HG02571 (cell line): ENCODE measurements around the gene ITPK1.

Source experiments
- ATAC-seq: cut with Tn5 transposase; IDR thresholded peaks from one replicate; pipeline ENCODE4 v1.9.1; 2021; ENCODE audit warnings: mild to moderate bottlenecking, moderate library complexity; ENCODE audit not compliant: unreplicated experiment

ITPK1 gene

GRCh38 chr14:93085911-93086310 lies 29.8 kb downstream of the ITPK1 start:
- ATAC-seq = no peak

GRCh38 chr14:93084866-93085857 lies 30.6 kb downstream of the ITPK1 start:
- no peak for ATAC-seq

GRCh38 chr14:93084402-93084801 lies 31.3 kb downstream of the ITPK1 start:
- no peak for ATAC-seq

GRCh38 chr14:93083917-93084316 lies 31.8 kb downstream of the ITPK1 start:
- ATAC-seq = no peak

GRCh38 chr14:93082576-93083001 lies 33.1 kb downstream of the ITPK1 start:
- ATAC-seq = no peak

GRCh38 chr14:93081876-93082570 lies 33.7 kb downstream of the ITPK1 start:
- no peak for ATAC-seq

- no peak for ATAC-seq
Measured at GRCh38 chr14:93079865-93080403, 35.8 kb downstream of the ITPK1 start.

DNA sequence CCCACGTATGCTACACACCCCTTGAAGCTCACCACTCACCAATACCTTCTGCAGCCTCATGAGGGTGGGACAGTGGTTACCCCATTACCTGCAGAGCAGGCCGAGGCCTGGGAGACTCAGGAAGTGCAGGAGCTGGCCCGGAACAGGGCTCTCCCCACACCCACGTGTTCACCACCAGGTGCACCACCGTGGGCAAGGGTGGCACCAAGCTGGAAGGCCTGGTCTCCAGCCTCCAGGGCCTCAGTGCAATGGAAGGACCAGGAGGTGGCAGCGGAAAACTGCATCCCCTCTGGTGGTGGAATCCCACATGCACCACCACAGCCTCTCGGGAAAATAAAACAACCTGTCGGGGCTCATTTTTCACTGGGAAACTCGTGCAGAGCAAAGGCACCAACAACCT lies 36.4 kb downstream of the ITPK1 start:
- no peak for ATAC-seq

- no peak for ATAC-seq
Measured at GRCh38 chr14:93078870-93079269, 36.9 kb downstream of the ITPK1 start.

DNA sequence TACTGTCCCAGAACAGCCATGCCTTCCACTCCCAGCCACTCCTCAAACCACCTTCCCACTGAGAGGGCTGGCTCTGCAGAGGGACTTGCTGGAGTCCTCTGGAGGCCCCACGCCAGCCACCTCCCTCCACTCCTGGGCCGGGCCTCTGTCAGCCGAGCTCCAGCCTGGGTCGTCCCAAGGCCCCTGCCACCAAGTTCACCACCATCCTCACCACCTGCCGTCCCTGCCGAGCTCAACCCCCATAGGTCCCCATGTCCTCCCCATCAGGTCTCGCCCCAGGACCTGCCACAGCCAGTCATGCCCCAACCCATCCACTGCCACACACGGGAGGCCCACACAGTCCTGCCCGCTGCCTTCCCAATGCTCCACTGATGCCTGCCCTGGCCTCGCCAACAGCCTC lies 39.0 kb downstream of the ITPK1 start:
- no peak for ATAC-seq

GRCh38 chr14:93075891-93076290 lies 39.8 kb downstream of the ITPK1 start:
- ATAC-seq = no peak

DNA sequence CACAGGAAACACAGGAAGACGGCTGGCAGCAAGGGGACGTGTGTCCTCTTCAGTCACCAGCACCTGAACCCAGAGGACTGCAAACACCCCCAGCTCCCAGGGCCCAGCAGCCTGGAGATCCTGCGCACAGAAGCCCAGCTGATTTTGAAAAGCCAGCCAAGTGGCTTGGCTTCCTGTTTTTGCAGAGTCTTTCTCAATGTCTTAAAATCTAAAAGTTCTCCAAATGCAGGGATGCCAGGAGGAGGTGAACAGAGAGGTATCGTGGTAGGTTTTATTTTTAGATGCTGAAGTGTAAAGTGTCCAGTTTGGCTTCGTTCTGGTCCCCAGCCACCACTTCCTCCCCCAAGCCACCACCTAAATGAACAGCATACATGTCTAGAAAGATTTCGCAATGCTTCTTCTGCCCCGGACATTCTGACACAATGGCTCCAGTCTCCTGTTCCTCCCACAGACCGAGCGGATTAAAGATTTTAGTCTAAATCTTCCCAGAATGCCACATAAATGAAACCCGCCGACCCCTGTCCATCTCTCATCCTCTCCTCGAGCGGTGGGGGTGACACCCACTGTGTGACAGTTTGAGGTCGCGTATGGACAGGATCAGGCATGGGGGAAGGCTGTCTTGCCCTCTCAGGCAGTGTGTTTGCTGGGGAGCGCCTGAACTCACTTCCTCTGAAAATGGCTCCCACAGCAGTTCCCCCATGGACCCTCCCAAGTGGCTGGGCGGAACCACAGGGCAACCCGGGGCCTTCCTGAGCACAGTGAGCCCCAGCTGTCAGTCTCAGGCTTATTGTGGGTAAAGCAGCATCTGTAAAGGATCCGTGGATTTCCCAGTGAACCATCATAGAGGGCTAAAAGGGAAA lies 41.6 kb downstream of the ITPK1 start:
- ATAC-seq = no peak

GRCh38 chr14:93073358-93073707 lies 42.4 kb downstream of the ITPK1 start:
- no peak for ATAC-seq

- no peak for ATAC-seq
Measured at GRCh38 chr14:93072659-93073357, 42.9 kb downstream of the ITPK1 start.

DNA sequence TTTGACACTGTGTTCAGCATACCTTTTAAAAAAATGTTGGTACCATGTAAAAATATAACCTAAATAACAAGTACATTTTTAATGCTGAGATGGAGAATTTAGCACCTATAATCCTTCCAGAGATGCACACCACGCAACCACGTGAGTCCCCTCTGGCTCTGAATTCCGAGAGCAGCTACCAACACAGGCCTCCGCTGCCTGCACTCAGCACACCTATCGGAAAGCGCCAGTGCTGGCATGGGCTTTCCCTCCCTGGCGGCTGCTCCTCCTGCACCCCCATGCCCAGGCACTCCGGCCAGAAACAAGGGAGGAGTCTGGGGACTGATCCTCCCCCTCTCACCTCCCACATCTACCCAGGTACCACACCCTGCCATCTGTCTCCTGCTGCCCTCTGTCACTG lies 47.0 kb downstream of the ITPK1 start:
- ATAC-seq = no peak

- ATAC-seq = no peak
Measured at GRCh38 chr14:93067088-93067487, 48.6 kb downstream of the ITPK1 start.

- no peak for ATAC-seq
Measured at GRCh38 chr14:93065272-93065730, 50.4 kb downstream of the ITPK1 start.

DNA sequence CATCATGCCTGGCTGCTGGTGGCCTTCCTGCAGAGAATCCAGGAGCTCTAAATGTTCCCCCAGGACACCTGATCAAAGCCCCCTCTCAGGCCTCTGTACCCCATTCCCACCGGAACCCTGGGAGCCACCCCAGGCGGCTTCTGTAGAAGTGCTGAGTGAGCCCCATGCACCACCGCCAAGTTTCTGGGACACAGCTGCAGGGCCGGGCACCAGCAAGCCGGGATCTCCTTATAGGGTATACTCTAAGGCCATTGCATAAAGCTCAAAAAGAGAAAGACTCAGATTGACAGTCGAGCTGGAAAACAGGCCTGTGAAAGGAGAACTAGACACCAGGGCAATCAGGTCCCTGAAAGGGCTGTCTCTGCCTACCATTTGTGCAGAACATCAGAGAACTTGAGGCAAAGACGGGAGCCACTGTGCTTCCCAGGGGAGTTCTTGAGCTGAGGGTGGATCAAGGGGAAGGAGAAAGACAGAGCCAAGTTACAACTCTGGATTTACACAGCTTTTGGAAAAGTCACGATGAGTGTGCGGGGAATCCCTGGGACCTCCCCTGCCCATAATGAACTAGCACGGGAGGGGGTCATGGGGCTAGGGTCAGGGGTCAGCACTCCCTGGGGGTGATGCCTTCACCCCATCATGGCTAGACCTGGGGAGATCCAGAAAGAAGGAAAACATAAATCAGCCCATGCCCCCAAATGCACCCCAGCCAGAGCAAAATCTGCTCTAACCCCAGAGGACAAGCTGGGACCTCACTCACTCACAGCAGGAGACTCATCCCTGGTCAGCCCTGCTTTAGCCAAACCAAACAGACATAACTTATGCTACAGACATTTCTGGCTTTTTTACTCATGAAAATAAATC lies 51.1 kb downstream of the ITPK1 start:
- no peak for ATAC-seq

- no peak for ATAC-seq
Measured at GRCh38 chr14:93063393-93063792, 52.3 kb downstream of the ITPK1 start.
